Keratinocyte (primary cell): ENCODE results near the gene EPB41. TPM values are rescaled to one million over a fixed set of nuclear protein-coding genes. Genes with fewer than 3 reads are reported as not detected.
"Not testable (repeated sequence)": the region's sequence is repeated elsewhere in the genome, so short reads cannot be mapped to it uniquely, and the experiment has no call there.

ENCODE experiments used
- DNase-seq: peaks from one replicate; pipeline ENCODE4 v3.0.0-alpha.2; 2011; ENCODE audit warnings: low read depth, missing footprints, low spot score
- FAIRE-seq: peaks from 2 replicates; lab custom pipeline; 2011; peaks lifted over from hg19 to GRCh38; lab: Jason Lieb, UNC
- H2AFZ ChIP-seq: 2 replicates; pipeline ENCODE4 v1.6.0; 2012; ENCODE audit warnings: low read length, control low read depth, inconsistent platforms; ENCODE audit not compliant: control insufficient read depth
- H3K27ac ChIP-seq: 2 replicates; pipeline ENCODE4 v1.5.1; 2011; ENCODE audit warnings: low read length; ENCODE audit not compliant: control insufficient read depth, insufficient read depth
- H3K27me3 ChIP-seq: 3 replicates; pipeline ENCODE4 v1.6.0; 2011; ENCODE audit warnings: low read length; ENCODE audit not compliant: control insufficient read depth, insufficient read depth; ENCODE audit errors: extremely low read depth
- H3K36me3 ChIP-seq, 2 experiments: 2 replicates in 1 of 2; 3 replicates in 1 of 2; pipeline ENCODE4 v1.5.1; 2011; ENCODE audit warnings: low read length in 2 of 2, mild to moderate bottlenecking in 1 of 2; ENCODE audit not compliant: control insufficient read depth in 2 of 2, insufficient read depth in 2 of 2; ENCODE audit errors: extremely low read depth in 1 of 2
- H3K4me1 ChIP-seq: 3 replicates; pipeline ENCODE4 v1.5.1; 2011; ENCODE audit warnings: low read length; ENCODE audit not compliant: control insufficient read depth, insufficient read depth; ENCODE audit errors: extremely low read depth
- H3K4me2 ChIP-seq: 3 replicates; pipeline ENCODE4 v1.6.0; 2011; ENCODE audit warnings: low read depth, low read length; ENCODE audit not compliant: control insufficient read depth, insufficient read depth; ENCODE audit errors: extremely low read depth
- H3K4me3 ChIP-seq, 3 experiments: fragments of 200-600 bp in 1 of 3; sonication (generic) in 1 of 3; 2 replicates in 2 of 3; 3 replicates in 1 of 3; pipeline ENCODE4 v1.5.1; 2011 to 2016; ENCODE audit warnings: low read length in 3 of 3, mild to moderate bottlenecking in 3 of 3, control low read depth in 2 of 3, inconsistent platforms in 1 of 3, low read depth in 1 of 3, mixed read lengths in 1 of 3, mixed run types in 1 of 3, moderate library complexity in 1 of 3; ENCODE audit not compliant: control insufficient read depth in 2 of 3, insufficient read depth in 2 of 3; ENCODE audit errors: extremely low read depth in 1 of 3
- H3K79me2 ChIP-seq: 2 replicates; pipeline ENCODE4 v1.6.0; 2012; ENCODE audit warnings: low read length; ENCODE audit not compliant: control insufficient read depth, insufficient read depth
- H3K9ac ChIP-seq: 3 replicates; pipeline ENCODE4 v1.6.0; 2011; ENCODE audit warnings: low read length; ENCODE audit not compliant: control insufficient read depth, insufficient read depth; ENCODE audit errors: extremely low read depth
- H3K9me1 ChIP-seq: 3 replicates; pipeline ENCODE4 v1.6.0; 2011; ENCODE audit warnings: low read length; ENCODE audit not compliant: control insufficient read depth, insufficient read depth; ENCODE audit errors: extremely low read depth
- H3K9me3 ChIP-seq: 2 replicates; pipeline ENCODE4 v1.5.1; 2012; ENCODE audit warnings: low read depth, low read length; ENCODE audit not compliant: control insufficient read depth
- H4K20me1 ChIP-seq: 3 replicates; pipeline ENCODE4 v1.6.0; 2011; ENCODE audit warnings: low read length; ENCODE audit not compliant: control insufficient read depth, insufficient read depth; ENCODE audit errors: extremely low read depth
- EZH2 ChIP-seq: IDR thresholded peaks from one replicate; pipeline ENCODE4 v1.6.1; 2012; ENCODE audit warnings: inconsistent platforms, mild to moderate bottlenecking, low read length, moderate library complexity
- dilution Hi-C: fragments of 300-500 bp; cut with MboI; formaldehyde crosslinking; loops from one replicate; pipeline ENCODE4 v1.7.0; 2020; ENCODE audit warnings: low sequenced_read_pairs; ENCODE audit not compliant: extremely low pct_ligation_motif_present
- polyA plus RNA-seq, 5 experiments: library from polyadenylated mRNA; depleted of rRNA in 3 of 5; stranded (reverse) in 3 of 5; stranded (forward) in 1 of 5; unstranded in 1 of 5; fragments of >200 nt; gene quantifications; 1 replicate in 1 of 5; 2 replicates in 3 of 5; 3 replicates in 1 of 5; pipeline versions ENCODE4 v1.2.1 to v1.2.3, GENCODE V29; 2011 to 2012; ENCODE audit warnings: missing spikeins in 2 of 5, low read depth in 1 of 5, low replicate concordance in 1 of 5
- TF ChIP-seq, protein P1 (sequence below), 3 experiments: IDR thresholded peaks in 1 of 3; conservative IDR thresholded peaks in 1 of 3; optimal IDR thresholded peaks in 1 of 3; 2 replicates in 2 of 3; 3 replicates in 1 of 3; pipeline versions ENCODE3 to v1.5.1; 2011; ENCODE audit warnings: low read length in 3 of 3, mild to moderate bottlenecking in 3 of 3, moderate library complexity in 2 of 3, control low read depth in 1 of 3, inconsistent platforms in 1 of 3; ENCODE audit not compliant: insufficient read depth in 2 of 3; ENCODE audit errors: extremely low read depth in 1 of 3

EPB41 gene
- polyA plus RNA-seq, 1 donor (not counting 4 experiments of a cell fraction or from before 2014, with no cell fraction given): 21.1 TPM

DNA sequence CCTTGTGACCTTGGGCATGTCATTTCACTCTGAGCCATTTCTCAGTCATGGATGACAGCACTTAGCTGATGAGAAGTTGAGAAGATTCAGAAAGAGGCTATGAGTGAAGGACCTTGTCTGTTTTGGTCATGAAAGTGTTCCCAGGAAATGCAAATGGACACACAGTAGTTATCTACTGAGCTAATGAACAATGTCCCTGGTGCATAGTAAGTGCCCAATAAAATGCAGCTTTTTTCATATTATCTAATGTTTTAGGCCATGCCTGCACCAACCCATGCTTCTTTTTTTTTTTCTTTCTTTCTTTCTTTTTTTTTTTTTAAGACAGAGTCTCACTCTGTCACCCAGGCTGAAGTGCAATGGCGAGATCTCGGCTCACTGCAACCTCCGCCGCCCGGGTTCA, 44.4 kb upstream of the EPB41 start:
- Histone ChIP-seq H3K4me3 (no peak overlapping the region), H3K27ac (no peak overlapping the region), H3K4me1 (no peaks in the 10 kb centered on the region), H3K4me2 (no peak overlapping the region), H3K36me3 (no peaks in the 10 kb centered on the region), H4K20me1 (no peaks in the 10 kb centered on the region), H3K9ac (no peak overlapping the region), H3K9me3 (no peaks in the 10 kb centered on the region), H3K9me1 (no peaks in the 10 kb centered on the region), H2AFZ (no peak overlapping the region), H3K27me3 (peaks cover 2% of the 10 kb centered on the region), H3K79me2 (no peaks in the 10 kb centered on the region)
- DNase-seq (no peak), FAIRE-seq (no peak)
- TF ChIP-seq, protein P1, sequence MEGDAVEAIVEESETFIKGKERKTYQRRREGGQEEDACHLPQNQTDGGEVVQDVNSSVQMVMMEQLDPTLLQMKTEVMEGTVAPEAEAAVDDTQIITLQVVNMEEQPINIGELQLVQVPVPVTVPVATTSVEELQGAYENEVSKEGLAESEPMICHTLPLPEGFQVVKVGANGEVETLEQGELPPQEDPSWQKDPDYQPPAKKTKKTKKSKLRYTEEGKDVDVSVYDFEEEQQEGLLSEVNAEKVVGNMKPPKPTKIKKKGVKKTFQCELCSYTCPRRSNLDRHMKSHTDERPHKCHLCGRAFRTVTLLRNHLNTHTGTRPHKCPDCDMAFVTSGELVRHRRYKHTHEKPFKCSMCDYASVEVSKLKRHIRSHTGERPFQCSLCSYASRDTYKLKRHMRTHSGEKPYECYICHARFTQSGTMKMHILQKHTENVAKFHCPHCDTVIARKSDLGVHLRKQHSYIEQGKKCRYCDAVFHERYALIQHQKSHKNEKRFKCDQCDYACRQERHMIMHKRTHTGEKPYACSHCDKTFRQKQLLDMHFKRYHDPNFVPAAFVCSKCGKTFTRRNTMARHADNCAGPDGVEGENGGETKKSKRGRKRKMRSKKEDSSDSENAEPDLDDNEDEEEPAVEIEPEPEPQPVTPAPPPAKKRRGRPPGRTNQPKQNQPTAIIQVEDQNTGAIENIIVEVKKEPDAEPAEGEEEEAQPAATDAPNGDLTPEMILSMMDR (optimal IDR thresholded peaks at IDR 0.05 in 1 of 3, IDR thresholded peaks at IDR 0.05 in 1 of 3, conservative IDR thresholded peaks at IDR 0.05 in 1 of 3; ENCODE audit: extremely low read depth in 1 of 3, insufficient read depth in 2 of 3, low read length in 3 of 3): no peak
- no peak for TF ChIP-seq EZH2
- dilution Hi-C loops: no loop called here

DNA sequence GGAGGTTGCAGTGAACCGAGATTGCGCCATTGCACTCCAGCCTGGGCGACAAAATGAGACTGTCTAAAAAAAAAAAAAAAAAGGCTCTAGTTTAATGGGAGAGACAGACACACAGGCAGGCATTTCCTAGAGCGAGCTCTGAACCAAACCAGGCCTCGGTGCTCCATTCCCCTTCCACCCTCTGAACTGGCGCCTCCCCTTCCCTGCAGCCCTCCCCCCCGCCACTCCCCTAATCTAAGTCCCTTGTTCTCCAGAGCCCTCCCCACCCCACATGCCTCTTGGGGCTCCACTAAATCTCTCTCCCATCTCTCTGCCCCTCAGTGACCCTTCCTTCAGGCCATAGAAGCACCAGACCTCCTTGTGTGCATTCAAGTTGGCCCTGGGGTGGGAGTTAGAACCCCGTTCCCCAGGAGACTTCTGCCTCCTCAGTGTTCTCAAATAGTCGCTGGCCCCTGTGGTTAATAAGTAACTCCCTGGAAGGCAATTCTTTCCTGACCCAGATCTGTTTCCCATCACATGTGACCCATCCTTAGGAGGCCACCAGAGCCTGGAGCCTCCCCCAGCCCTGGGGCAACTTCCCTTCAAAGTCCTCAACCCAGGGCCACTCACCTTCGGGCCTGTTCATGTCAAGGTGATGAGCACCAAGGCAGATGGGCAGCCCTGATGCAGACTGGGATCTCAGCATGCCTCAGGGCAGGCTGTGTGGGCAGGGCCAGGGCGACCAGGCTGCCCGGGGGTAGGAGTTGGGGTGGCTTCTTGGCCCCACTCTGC, 42.6 kb upstream of the EPB41 start:
- no peaks in the 10 kb centered on the region for H3K36me3 ChIP-seq
- H3K4me2 ChIP-seq: no peak overlapping the region
- no peak overlapping the region for H2AFZ ChIP-seq
- H3K27ac ChIP-seq: no peak overlapping the region
- H3K4me3 ChIP-seq: no peak overlapping the region
- no peaks in the 10 kb centered on the region for H3K9me3 ChIP-seq
- no peaks in the 10 kb centered on the region for H3K79me2 ChIP-seq
- dilution Hi-C loops: no loop called here
- no peaks in the 10 kb centered on the region for H3K4me1 ChIP-seq
- H4K20me1 ChIP-seq: no peaks in the 10 kb centered on the region
- no peak overlapping the region for H3K9ac ChIP-seq
- no peaks in the 10 kb centered on the region for H3K27me3 ChIP-seq
- DNase-seq (no peak), FAIRE-seq (no peak)
- H3K9me1 ChIP-seq: no peaks in the 10 kb centered on the region
- no peak for TF ChIP-seq EZH2
- TF ChIP-seq, protein P1 (optimal IDR thresholded peaks at IDR 0.05 in 1 of 3, IDR thresholded peaks at IDR 0.05 in 1 of 3, conservative IDR thresholded peaks at IDR 0.05 in 1 of 3; ENCODE audit: extremely low read depth in 1 of 3, insufficient read depth in 2 of 3, low read length in 3 of 3): no peak

DNA sequence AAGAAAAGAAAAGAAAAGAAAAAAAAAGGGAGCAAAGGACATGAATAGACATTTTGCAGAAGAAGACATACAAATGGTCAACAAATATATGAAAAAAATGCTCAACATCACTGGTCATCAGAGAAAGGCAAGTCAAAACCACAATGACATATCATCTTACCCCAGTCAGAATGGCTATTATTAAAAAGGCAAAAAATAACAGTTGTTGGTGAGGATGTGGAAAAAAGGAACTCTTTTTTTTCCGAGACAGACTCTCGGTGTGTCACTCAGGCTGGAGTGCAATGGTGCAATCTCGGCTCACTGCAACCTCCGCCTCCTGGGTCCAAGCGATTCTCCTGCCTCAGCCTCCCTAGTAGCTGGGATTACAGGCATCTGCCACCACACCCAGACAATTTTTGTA, 39.2 kb upstream of the EPB41 start:
- H3K9me1 ChIP-seq, H3K4me2 ChIP-seq, H4K20me1 ChIP-seq, H3K9ac ChIP-seq, H3K27me3 ChIP-seq, FAIRE-seq, H3K36me3 ChIP-seq, H3K9me3 ChIP-seq, H3K4me3 ChIP-seq, H3K27ac ChIP-seq, H3K79me2 ChIP-seq, H2AFZ ChIP-seq, H3K4me1 ChIP-seq, DNase-seq, dilution Hi-C loops: not testable (repeated sequence)
